ENCODE results near the gene CHDH.
A peak's percentile ranks its signal among the peaks of the same experiment; 100 is the strongest.

The CHDH gene

GRCh38 chr3:53850895-53851294, 4.7 kb upstream of the CHDH start:
- peak; percentile 24 for DNase-seq (ENCODE audit: low spot score)

DNA sequence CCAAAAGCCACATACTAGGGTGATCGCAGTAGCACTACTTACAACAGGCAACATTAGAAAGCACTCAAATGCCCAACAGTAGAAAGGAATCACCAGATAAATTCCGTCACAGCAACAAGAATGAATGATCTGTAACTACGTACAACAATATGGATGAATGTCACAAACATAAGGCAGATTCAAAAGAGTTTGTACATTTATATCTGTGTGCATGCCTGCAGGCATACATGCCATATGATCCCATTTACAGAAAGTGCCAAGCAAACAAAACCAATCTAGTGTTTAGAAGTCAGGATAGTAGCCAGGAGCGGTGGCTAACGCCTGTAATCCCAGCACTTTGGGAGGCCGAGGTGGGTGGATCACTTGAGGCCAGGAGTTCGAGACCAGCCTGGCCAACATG, 3.7 kb upstream of the CHDH start:
- no peak for DNase-seq (ENCODE audit: low spot score)

DNA sequence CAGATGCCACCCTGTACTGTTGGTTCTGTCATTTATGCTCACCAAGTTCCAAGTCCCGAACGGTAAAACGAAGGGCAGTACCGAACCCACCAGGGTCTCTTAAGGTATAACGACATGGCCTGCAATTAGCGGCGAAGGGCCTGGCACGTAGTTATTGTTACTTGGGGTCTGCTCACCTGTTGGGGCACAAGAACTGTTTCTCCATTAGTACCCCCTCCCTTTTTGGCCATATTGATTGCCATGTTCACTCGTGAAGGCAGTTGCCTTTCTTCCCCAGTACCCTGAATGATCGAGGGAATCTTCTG, 584 bp upstream of the CHDH start:
- no peak for DNase-seq (ENCODE audit: low spot score)

DNA sequence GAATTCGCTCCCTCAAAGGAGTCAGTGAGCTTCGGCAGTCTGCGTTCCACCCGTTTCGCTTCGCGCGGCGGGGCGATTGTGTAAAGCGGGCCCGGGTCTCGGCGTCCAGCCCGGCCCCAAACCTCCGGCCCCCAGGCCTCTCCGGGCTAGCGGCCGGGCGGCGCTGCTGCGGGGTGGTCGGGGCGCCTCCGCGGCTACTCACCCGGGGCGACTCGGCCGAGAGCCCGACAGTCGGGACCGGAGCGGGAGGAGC, 412 bp downstream of the CHDH start:
- DNase-seq (ENCODE audit: low spot score), result no peak

GRCh38 chr3:53845103-53845880, 927 bp downstream of the CHDH start:
- DNase-seq (ENCODE audit: low spot score), result peak; percentile 58

- DNase-seq (ENCODE audit: low spot score), result no peak
These were observed 1.7 kb downstream of the CHDH start for GRCh38 chr3:53844262-53845102.

DNA sequence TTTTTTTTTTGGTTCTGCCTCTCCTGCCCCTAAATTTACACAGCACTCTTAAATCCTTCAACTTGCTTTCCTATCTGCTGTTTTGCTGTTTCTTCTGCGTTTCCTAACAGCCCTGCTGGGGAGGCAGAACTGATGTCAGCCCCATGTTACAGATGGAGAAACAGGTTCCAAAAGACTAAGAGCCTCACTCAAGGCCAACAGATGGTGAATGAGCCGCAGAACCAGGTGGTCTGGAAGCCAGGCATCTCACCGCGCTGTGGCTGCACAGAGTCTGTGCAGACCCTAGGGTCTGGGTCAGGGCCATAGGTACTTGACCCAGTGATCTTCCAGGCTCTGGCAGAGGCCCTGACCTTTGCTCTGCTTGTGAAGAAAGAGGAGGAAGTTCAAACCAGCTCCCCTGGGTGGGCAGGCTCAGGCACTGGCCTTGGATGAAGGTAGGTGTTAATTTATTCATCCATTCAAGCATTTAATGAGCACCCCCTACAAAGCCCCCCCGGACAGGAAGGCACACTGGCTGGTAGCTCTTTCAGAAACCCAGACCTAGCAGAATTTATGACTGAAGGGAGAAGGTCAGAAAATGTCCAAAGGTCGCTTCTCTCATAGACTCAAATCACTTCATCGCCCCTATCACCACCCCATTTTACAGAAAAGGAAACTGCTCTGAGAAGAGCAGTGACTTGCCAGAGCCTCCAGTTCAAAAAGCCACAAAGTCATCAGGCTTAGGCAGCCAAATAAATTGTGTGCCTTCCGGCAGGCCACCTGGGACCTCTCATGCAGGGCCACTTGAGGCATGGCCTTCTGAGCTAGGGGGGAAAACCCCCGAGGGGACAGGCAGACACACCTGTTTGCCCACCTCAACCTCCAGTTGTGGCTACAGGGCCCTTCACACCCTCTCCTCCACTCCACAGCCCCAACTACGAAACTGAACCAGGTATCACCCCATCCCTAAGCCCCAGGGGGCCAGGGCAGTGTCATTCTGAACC, 2.7 kb downstream of the CHDH start:
- no peak for DNase-seq (ENCODE audit: low spot score)

DNA sequence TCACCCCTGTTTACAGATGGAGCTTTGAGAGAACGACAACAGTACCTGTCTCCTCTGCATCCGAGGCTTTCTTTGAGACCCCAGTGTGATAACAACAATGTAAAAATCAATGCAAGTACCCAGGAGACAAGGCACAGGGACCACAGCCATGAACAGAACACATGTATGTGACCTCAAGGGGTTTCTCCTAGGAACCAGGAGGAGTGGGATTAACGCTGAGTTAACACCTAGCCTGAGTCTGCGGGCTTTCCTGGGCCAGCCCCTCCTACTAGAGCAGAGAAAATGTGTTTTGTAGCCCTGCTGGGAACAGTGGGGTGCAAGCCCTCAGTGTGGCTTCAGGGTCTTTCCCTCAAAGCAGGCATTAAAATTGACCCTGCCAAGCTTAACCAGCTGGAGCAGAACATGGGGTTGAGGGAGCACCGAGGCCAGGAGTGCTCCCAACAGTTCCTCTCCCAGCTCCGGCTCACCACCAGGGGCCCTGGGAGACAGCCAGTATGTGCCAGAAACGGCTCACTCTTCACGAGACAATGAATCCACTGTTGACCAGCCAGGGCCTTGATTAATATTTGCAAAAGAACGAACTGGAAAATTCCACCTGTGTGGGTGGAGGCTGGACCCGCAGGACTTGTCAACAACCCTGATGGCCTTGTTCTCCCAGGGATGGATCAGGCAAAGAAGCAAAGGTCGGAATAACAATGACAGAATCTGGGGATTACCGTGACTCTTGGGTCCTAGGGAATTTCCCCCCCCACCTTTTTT, 3.6 kb downstream of the CHDH start:
- no peak for DNase-seq (ENCODE audit: low spot score)

- DNase-seq (ENCODE audit: low spot score), result no peak
These were observed 4.9 kb downstream of the CHDH start for GRCh38 chr3:53841296-53841695.

- DNase-seq (ENCODE audit: low spot score), result no peak
These were observed 8.9 kb downstream of the CHDH start for GRCh38 chr3:53837331-53837730.

DNA sequence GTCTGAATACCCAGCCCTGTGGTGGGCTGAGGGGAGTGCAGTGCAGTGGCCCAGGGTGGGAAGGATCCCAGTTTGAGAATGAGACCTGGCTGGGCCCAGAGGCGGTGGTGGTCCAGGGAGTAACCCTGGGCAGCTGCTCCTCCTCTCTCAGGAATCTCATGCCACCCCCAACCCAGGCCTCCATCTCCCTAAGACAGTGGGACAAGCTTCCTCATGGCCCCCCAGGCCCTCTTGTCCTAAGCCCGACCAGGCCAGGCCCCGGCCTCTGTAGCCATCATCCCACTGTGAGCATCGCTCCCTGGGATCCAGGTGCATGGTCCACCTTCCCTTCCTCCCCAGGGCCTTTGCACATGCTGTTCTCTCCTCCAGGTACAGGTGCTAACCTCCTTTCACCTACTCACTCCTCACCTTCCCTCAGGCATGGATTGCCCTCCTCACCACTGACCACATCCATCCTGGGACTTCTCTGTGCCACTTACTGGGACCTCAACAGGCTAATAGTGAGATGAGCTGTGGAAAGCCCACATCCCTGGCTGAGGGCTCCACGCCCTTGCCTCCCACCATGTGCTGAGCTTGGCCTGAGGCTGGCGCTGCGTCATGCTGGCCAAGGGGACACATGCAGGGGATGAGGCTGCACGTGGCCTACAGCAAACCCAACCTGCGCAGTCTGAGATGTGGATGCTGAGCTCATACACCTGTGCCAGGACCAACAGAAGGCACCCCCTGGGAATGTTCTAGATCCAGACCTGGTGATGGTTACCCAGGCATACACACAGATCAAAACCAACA, 9.9 kb downstream of the CHDH start:
- no peak for DNase-seq (ENCODE audit: low spot score)

DNA sequence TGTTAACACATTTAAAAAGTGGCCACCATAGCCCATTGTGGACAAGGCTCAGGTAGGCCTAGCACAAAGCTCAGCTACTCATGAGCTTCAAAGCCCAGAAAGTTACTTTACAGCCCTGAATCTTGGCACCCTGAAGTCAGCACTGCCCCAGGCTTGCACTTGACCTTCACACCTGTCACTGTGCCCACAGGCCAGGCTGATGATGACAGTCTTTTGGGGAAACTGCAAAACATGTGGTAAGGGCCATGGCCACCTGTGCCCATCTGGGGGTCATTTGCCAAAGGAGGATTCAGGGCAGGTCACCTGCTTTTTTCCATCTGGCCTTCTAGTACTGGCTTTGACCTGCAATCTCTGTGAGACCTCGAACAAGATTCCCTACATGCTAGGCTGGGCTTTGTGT, 11.0 kb downstream of the CHDH start:
- no peak for DNase-seq (ENCODE audit: low spot score)

- DNase-seq (ENCODE audit: low spot score), result no peak
These were observed 11.7 kb downstream of the CHDH start for GRCh38 chr3:53834429-53835095.

DNA sequence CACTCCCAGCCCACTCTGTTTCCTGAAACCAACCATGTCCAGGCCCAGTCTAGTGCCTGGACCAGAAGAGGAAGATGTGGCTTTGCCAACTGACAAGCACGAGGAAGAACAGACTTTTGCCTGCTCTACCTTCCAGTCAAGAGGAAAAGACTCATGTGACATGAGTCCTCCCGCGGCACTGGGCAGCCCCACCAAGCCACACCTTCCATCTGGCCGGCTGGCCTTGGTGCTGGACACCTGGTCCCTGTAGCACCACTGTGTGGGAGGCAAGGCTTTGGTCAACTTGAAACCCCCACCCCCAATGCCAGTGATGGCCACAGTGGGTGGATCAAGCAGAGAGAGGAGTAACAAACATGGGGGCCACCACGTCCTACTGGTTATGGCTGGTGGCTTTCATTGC, 12.5 kb downstream of the CHDH start:
- DNase-seq (ENCODE audit: low spot score), result no peak

GRCh38 chr3:53833053-53833645, 13.1 kb downstream of the CHDH start:
- DNase-seq (ENCODE audit: low spot score), result no peak

GRCh38 chr3:53830944-53831343, 15.3 kb downstream of the CHDH start:
- no peak for DNase-seq (ENCODE audit: low spot score)

- no peak for DNase-seq (ENCODE audit: low spot score)
These were observed 16.6 kb downstream of the CHDH start for GRCh38 chr3:53829605-53830004.

GRCh38 chr3:53828581-53828980, 17.6 kb downstream of the CHDH start:
- no peak for DNase-seq (ENCODE audit: low spot score)

GRCh38 chr3:53826048-53826447, 20.2 kb downstream of the CHDH start:
- DNase-seq (ENCODE audit: low spot score), result no peak

GRCh38 chr3:53824795-53825194, 21.4 kb downstream of the CHDH start:
- no peak for DNase-seq (ENCODE audit: low spot score)
